OCI-LY3 (cell line): ENCODE data around the gene CHERP.
A peak's percentile ranks its signal among the peaks of the same experiment; 100 is the strongest.

Source experiments
- H2AFZ ChIP-seq: fragments of 200-600, 300-600 bp; shearing (Covaris generic); 2 replicates; pipeline ENCODE4 v1.6.0; 2014; ENCODE audit warnings: antibody characterized with exemption, low read depth, low read length
- H3K27ac ChIP-seq: fragments of 200-600, 300-600 bp; sonication (generic); 2 replicates; pipeline ENCODE4 v1.5.1; 2014; ENCODE audit warnings: mild to moderate bottlenecking, low read length, moderate library complexity, mixed read lengths
- H3K27me3 ChIP-seq: fragments of 200-600, 300-600 bp; sonication (generic); 2 replicates; pipeline ENCODE4 v1.6.1; 2014; ENCODE audit warnings: low read depth, low read length, mixed read lengths
- H3K36me3 ChIP-seq: fragments of 200-600, 300-600 bp; sonication (generic); replicated peaks from 2 replicates; pipeline ENCODE3; 2014; ENCODE audit warnings: low read depth, low read length, mixed read lengths
- H3K4me1 ChIP-seq: fragments of 300-600, 200-600 bp; sonication (generic); 2 replicates; pipeline ENCODE4 v1.6.1; 2014; ENCODE audit warnings: low read length, mixed read lengths
- H3K4me2 ChIP-seq: fragments of 200-600, 300-600 bp; sonication (generic); 2 replicates; pipeline ENCODE4 v1.6.1; 2014; ENCODE audit warnings: low read length, mixed read lengths
- H3K4me3 ChIP-seq: fragments of 300-600, 200-600 bp; sonication (generic); 2 replicates; pipeline ENCODE4 v1.5.1; 2014; ENCODE audit warnings: antibody characterized with exemption, mild to moderate bottlenecking, low read length, moderate library complexity
- H3K79me2 ChIP-seq: fragments of 300-600, 200-600 bp; shearing (Covaris generic); 2 replicates; pipeline ENCODE4 v1.6.1; 2014; ENCODE audit warnings: mild to moderate bottlenecking, low read length, mixed read lengths
- H3K9ac ChIP-seq: fragments of 300-600, 200-600 bp; shearing (Covaris generic); 2 replicates; pipeline ENCODE4 v1.6.0; 2014; ENCODE audit warnings: mild to moderate bottlenecking, low read length, moderate library complexity
- H3K9me3 ChIP-seq: fragments of 200-600, 300-600 bp; shearing (Covaris generic); 2 replicates; pipeline ENCODE4 v1.6.1; 2014; ENCODE audit warnings: low read length, mixed read lengths; ENCODE audit not compliant: insufficient read depth
- H4K20me1 ChIP-seq: fragments of 200-600, 300-600 bp; sonication (generic); 2 replicates; pipeline ENCODE4 v1.6.1; 2016; ENCODE audit warnings: low read length, mixed read lengths; ENCODE audit not compliant: insufficient read depth
- EZH2phosphoT487 ChIP-seq: fragments of 200-600 bp; shearing (Covaris generic); IDR thresholded peaks from 2 replicates; pipeline ENCODE4 v1.6.1; 2018; ENCODE audit warnings: antibody characterized with exemption, mixed run types, low read depth
- TF ChIP-seq, protein P1 (sequence below): fragments of 200-600, 300-600 bp; sonication (generic); IDR thresholded peaks from 2 replicates; pipeline ENCODE4 v1.5.1; 2014; ENCODE audit warnings: antibody characterized with exemption, low read length, low read depth

CHERP gene

GRCh38 chr19:16582486-16583261, 40.4 kb upstream of the CHERP start:
- H3K9me3 ChIP-seq, result no peaks in the 10 kb centered on the region
- H3K36me3 ChIP-seq, result peaks cover 35% of the 10 kb centered on the region
- H3K4me1 ChIP-seq, result peaks cover 62% of the 10 kb centered on the region
- H3K27ac ChIP-seq, result peak overlapping the region; percentile 72
- peak overlapping the region; percentile 92 for H3K4me2 ChIP-seq
- TF ChIP-seq, protein P1, sequence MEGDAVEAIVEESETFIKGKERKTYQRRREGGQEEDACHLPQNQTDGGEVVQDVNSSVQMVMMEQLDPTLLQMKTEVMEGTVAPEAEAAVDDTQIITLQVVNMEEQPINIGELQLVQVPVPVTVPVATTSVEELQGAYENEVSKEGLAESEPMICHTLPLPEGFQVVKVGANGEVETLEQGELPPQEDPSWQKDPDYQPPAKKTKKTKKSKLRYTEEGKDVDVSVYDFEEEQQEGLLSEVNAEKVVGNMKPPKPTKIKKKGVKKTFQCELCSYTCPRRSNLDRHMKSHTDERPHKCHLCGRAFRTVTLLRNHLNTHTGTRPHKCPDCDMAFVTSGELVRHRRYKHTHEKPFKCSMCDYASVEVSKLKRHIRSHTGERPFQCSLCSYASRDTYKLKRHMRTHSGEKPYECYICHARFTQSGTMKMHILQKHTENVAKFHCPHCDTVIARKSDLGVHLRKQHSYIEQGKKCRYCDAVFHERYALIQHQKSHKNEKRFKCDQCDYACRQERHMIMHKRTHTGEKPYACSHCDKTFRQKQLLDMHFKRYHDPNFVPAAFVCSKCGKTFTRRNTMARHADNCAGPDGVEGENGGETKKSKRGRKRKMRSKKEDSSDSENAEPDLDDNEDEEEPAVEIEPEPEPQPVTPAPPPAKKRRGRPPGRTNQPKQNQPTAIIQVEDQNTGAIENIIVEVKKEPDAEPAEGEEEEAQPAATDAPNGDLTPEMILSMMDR, result no peak
- no peak for TF ChIP-seq EZH2phosphoT487
- peak overlapping the region; percentile 33; the same call in 1 of the 2 replicates for H3K9ac ChIP-seq
- peaks cover 30% of the 10 kb centered on the region for H4K20me1 ChIP-seq
- no peaks in the 10 kb centered on the region for H3K27me3 ChIP-seq
- H3K4me3 ChIP-seq, result no peak overlapping the region
- H3K79me2 ChIP-seq, result peaks cover 99% of the 10 kb centered on the region
- no peak overlapping the region for H2AFZ ChIP-seq

- TF ChIP-seq, protein P1, result no peak
- H3K4me2 ChIP-seq, result peak overlapping the region; percentile 71
- H3K9ac ChIP-seq, result peak overlapping the region; percentile 33
- no peaks in the 10 kb centered on the region for H3K27me3 ChIP-seq
- H3K4me1 ChIP-seq, result peaks cover 56% of the 10 kb centered on the region
- H3K79me2 ChIP-seq, result peaks cover 99% of the 10 kb centered on the region
- H4K20me1 ChIP-seq, result peaks cover 30% of the 10 kb centered on the region
- peak overlapping the region; percentile 72 for H3K27ac ChIP-seq
- peak overlapping the region; percentile 44 for H3K4me3 ChIP-seq
- H2AFZ ChIP-seq, result no peak overlapping the region
- no peaks in the 10 kb centered on the region for H3K9me3 ChIP-seq
- H3K36me3 ChIP-seq, result peaks cover 42% of the 10 kb centered on the region
These were observed 39.7 kb upstream of the CHERP start for GRCh38 chr19:16581971-16582343.

GRCh38 chr19:16581145-16581970, 39.1 kb upstream of the CHERP start:
- Histone ChIP-seq H4K20me1 (peaks cover 30% of the 10 kb centered on the region), H3K79me2 (peaks cover 99% of the 10 kb centered on the region), H3K27me3 (no peaks in the 10 kb centered on the region), H3K4me2 (peak overlapping the region; percentile 71), H2AFZ (no peak overlapping the region), H3K9me3 (no peaks in the 10 kb centered on the region), H3K9ac (peak overlapping the region; percentile 33), H3K4me3 (peak overlapping the region; percentile 44), H3K36me3 (peaks cover 45% of the 10 kb centered on the region), H3K4me1 (peaks cover 50% of the 10 kb centered on the region), H3K27ac (peak overlapping the region; percentile 72)
- TF ChIP-seq, protein P1, result no peak
- TF ChIP-seq EZH2phosphoT487, result no peak

GRCh38 chr19:16579381-16579780, 37.1 kb upstream of the CHERP start:
- Histone ChIP-seq H3K9ac (no peak overlapping the region), H3K27me3 (no peaks in the 10 kb centered on the region), H3K9me3 (no peaks in the 10 kb centered on the region), H4K20me1 (peaks cover 46% of the 10 kb centered on the region), H3K4me1 (peaks cover 35% of the 10 kb centered on the region), H3K79me2 (peaks cover 100% of the 10 kb centered on the region), H2AFZ (no peak overlapping the region), H3K27ac (no peak overlapping the region), H3K4me3 (no peak overlapping the region), H3K36me3 (peaks cover 53% of the 10 kb centered on the region), H3K4me2 (no peak overlapping the region)
- no peak for TF ChIP-seq EZH2phosphoT487
- TF ChIP-seq, protein P1, result no peak
